GM20000 (cell line): ENCODE measurements around the gene NHSL2.
A peak's percentile ranks its signal among the peaks of the same experiment; 100 is the strongest.

Source experiments
- DNase-seq: peaks from one replicate; pipeline ENCODE4 v3.0.0; 2012; ENCODE audit warnings: low spot score
- CTCF ChIP-seq: IDR thresholded peaks from 2 replicates; pipeline ENCODE4 v1.5.1; 2012; ENCODE audit warnings: mild to moderate bottlenecking, control low read depth; ENCODE audit errors: extremely low read depth, missing control alignments

Gene NHSL2

GRCh38 chrX:72088761-72089160 is 178.1 kb downstream of the NHSL2 start:
- no peak for TF ChIP-seq CTCF
- DNase-seq = no peak

- no peak for TF ChIP-seq CTCF
- no peak for DNase-seq
Measured at GRCh38 chrX:72089254-72089653, 178.6 kb downstream of the NHSL2 start.

GRCh38 chrX:72094894-72095293 is 184.2 kb downstream of the NHSL2 start:
- TF ChIP-seq CTCF = no peak
- peak; percentile 39 for DNase-seq

- no peak for TF ChIP-seq CTCF
- DNase-seq = no peak
Measured at GRCh38 chrX:72095370-72095769, 184.7 kb downstream of the NHSL2 start.

- no peak for TF ChIP-seq CTCF
- no peak for DNase-seq
Measured at GRCh38 chrX:72097098-72097497, 186.5 kb downstream of the NHSL2 start.

GRCh38 chrX:72100051-72100755 is 189.6 kb downstream of the NHSL2 start:
- TF ChIP-seq CTCF = no peak

GRCh38 chrX:72100824-72101351 is 190.2 kb downstream of the NHSL2 start:
- TF ChIP-seq CTCF = no peak
- DNase-seq = peak; percentile 27

More at GRCh38 chrX:72100051-72100755, 189.6 kb downstream of the NHSL2 start:
- no peak for DNase-seq
